Keratinocyte (primary cell): Measurements from ENCODE around the gene SLK. TPM values are rescaled to one million over a fixed set of nuclear protein-coding genes. Genes with fewer than 3 reads are reported as not detected.

Experiments used
- DNase-seq: peaks from one replicate; pipeline ENCODE4 v3.0.0-alpha.2; 2011; ENCODE audit warnings: low read depth, missing footprints, low spot score
- FAIRE-seq: peaks from 2 replicates; lab custom pipeline; 2011; peaks lifted over from hg19 to GRCh38; lab: Jason Lieb, UNC
- H2AFZ ChIP-seq: 2 replicates; pipeline ENCODE4 v1.6.0; 2012; ENCODE audit warnings: low read length, control low read depth, inconsistent platforms; ENCODE audit not compliant: control insufficient read depth
- H3K27ac ChIP-seq: 2 replicates; pipeline ENCODE4 v1.5.1; 2011; ENCODE audit warnings: low read length; ENCODE audit not compliant: control insufficient read depth, insufficient read depth
- H3K27me3 ChIP-seq: 3 replicates; pipeline ENCODE4 v1.6.0; 2011; ENCODE audit warnings: low read length; ENCODE audit not compliant: control insufficient read depth, insufficient read depth; ENCODE audit errors: extremely low read depth
- H3K36me3 ChIP-seq, 2 experiments: 2 replicates in 1 of 2; 3 replicates in 1 of 2; pipeline ENCODE4 v1.5.1; 2011; ENCODE audit warnings: low read length in 2 of 2, mild to moderate bottlenecking in 1 of 2; ENCODE audit not compliant: control insufficient read depth in 2 of 2, insufficient read depth in 2 of 2; ENCODE audit errors: extremely low read depth in 1 of 2
- H3K4me1 ChIP-seq: 3 replicates; pipeline ENCODE4 v1.5.1; 2011; ENCODE audit warnings: low read length; ENCODE audit not compliant: control insufficient read depth, insufficient read depth; ENCODE audit errors: extremely low read depth
- H3K4me2 ChIP-seq: 3 replicates; pipeline ENCODE4 v1.6.0; 2011; ENCODE audit warnings: low read depth, low read length; ENCODE audit not compliant: control insufficient read depth, insufficient read depth; ENCODE audit errors: extremely low read depth
- H3K4me3 ChIP-seq, 3 experiments: fragments of 200-600 bp in 1 of 3; sonication (generic) in 1 of 3; 2 replicates in 2 of 3; 3 replicates in 1 of 3; pipeline ENCODE4 v1.5.1; 2011 to 2016; ENCODE audit warnings: low read length in 3 of 3, mild to moderate bottlenecking in 3 of 3, control low read depth in 2 of 3, inconsistent platforms in 1 of 3, low read depth in 1 of 3, mixed read lengths in 1 of 3, mixed run types in 1 of 3, moderate library complexity in 1 of 3; ENCODE audit not compliant: control insufficient read depth in 2 of 3, insufficient read depth in 2 of 3; ENCODE audit errors: extremely low read depth in 1 of 3
- H3K79me2 ChIP-seq: 2 replicates; pipeline ENCODE4 v1.6.0; 2012; ENCODE audit warnings: low read length; ENCODE audit not compliant: control insufficient read depth, insufficient read depth
- H3K9ac ChIP-seq: 3 replicates; pipeline ENCODE4 v1.6.0; 2011; ENCODE audit warnings: low read length; ENCODE audit not compliant: control insufficient read depth, insufficient read depth; ENCODE audit errors: extremely low read depth
- H3K9me1 ChIP-seq: 3 replicates; pipeline ENCODE4 v1.6.0; 2011; ENCODE audit warnings: low read length; ENCODE audit not compliant: control insufficient read depth, insufficient read depth; ENCODE audit errors: extremely low read depth
- H3K9me3 ChIP-seq: 2 replicates; pipeline ENCODE4 v1.5.1; 2012; ENCODE audit warnings: low read depth, low read length; ENCODE audit not compliant: control insufficient read depth
- H4K20me1 ChIP-seq: 3 replicates; pipeline ENCODE4 v1.6.0; 2011; ENCODE audit warnings: low read length; ENCODE audit not compliant: control insufficient read depth, insufficient read depth; ENCODE audit errors: extremely low read depth
- CTCF ChIP-seq, 3 experiments: IDR thresholded peaks in 1 of 3; conservative IDR thresholded peaks in 1 of 3; optimal IDR thresholded peaks in 1 of 3; 2 replicates in 2 of 3; 3 replicates in 1 of 3; pipeline versions ENCODE3 to v1.5.1; 2011; ENCODE audit warnings: low read length in 3 of 3, mild to moderate bottlenecking in 3 of 3, moderate library complexity in 2 of 3, control low read depth in 1 of 3, inconsistent platforms in 1 of 3; ENCODE audit not compliant: insufficient read depth in 2 of 3; ENCODE audit errors: extremely low read depth in 1 of 3
- EZH2 ChIP-seq: IDR thresholded peaks from one replicate; pipeline ENCODE4 v1.6.1; 2012; ENCODE audit warnings: inconsistent platforms, mild to moderate bottlenecking, low read length, moderate library complexity
- dilution Hi-C: fragments of 300-500 bp; cut with MboI; formaldehyde crosslinking; loops from one replicate; pipeline ENCODE4 v1.7.0; 2020; ENCODE audit warnings: low sequenced_read_pairs; ENCODE audit not compliant: extremely low pct_ligation_motif_present
- polyA plus RNA-seq, 5 experiments: library from polyadenylated mRNA; depleted of rRNA in 3 of 5; stranded (reverse) in 3 of 5; stranded (forward) in 1 of 5; unstranded in 1 of 5; fragments of >200 nt; gene quantifications; 1 replicate in 1 of 5; 2 replicates in 3 of 5; 3 replicates in 1 of 5; pipeline versions ENCODE4 v1.2.1 to v1.2.3, GENCODE V29; 2011 to 2012; ENCODE audit warnings: missing spikeins in 2 of 5, low read depth in 1 of 5, low replicate concordance in 1 of 5

Gene SLK
- polyA plus RNA-seq, 1 donor (not counting 4 experiments of a cell fraction or from before 2014, with no cell fraction given): 36.7 TPM

- no peak overlapping the region for H3K4me3 ChIP-seq
- H3K27me3 ChIP-seq: no peaks in the 10 kb centered on the region
- H3K4me1 ChIP-seq: peaks cover 15% of the 10 kb centered on the region
- H3K27ac ChIP-seq: no peak overlapping the region
- no peaks in the 10 kb centered on the region for H3K36me3 ChIP-seq
- no peaks in the 10 kb centered on the region for H3K9me3 ChIP-seq
- no peak overlapping the region for H3K4me2 ChIP-seq
- no peak for DNase-seq
- peak; percentile 59 for FAIRE-seq
- dilution Hi-C loops: no loop called here
- H3K9me1 ChIP-seq: no peaks in the 10 kb centered on the region
- no peak overlapping the region for H3K9ac ChIP-seq
- TF ChIP-seq CTCF (optimal IDR thresholded peaks at IDR 0.05 in 1 of 3, IDR thresholded peaks at IDR 0.05 in 1 of 3, conservative IDR thresholded peaks at IDR 0.05 in 1 of 3; ENCODE audit: extremely low read depth in 1 of 3, insufficient read depth in 2 of 3, low read length in 3 of 3): no peak
- no peak for TF ChIP-seq EZH2
- peaks cover 97% of the 10 kb centered on the region for H3K79me2 ChIP-seq
- peaks cover 20% of the 10 kb centered on the region for H4K20me1 ChIP-seq
- H2AFZ ChIP-seq: no peak overlapping the region
Observed at GRCh38 chr10:103983367-103983911, 16.5 kb downstream of the SLK start.

GRCh38 chr10:103985726-103986125 lies 18.8 kb downstream of the SLK start:
- Histone ChIP-seq H3K79me2 (peaks cover 93% of the 10 kb centered on the region), H3K9ac (no peak overlapping the region), H3K4me1 (peaks cover 13% of the 10 kb centered on the region), H3K4me3 (no peak overlapping the region), H3K9me3 (no peaks in the 10 kb centered on the region), H3K4me2 (no peak overlapping the region), H3K9me1 (no peaks in the 10 kb centered on the region), H3K27ac (no peak overlapping the region), H3K36me3 (no peaks in the 10 kb centered on the region), H3K27me3 (no peaks in the 10 kb centered on the region), H2AFZ (no peak overlapping the region), H4K20me1 (peaks cover 17% of the 10 kb centered on the region)
- DNase-seq (no peak), FAIRE-seq (no peak)
- no peak for TF ChIP-seq CTCF (optimal IDR thresholded peaks at IDR 0.05 in 1 of 3, IDR thresholded peaks at IDR 0.05 in 1 of 3, conservative IDR thresholded peaks at IDR 0.05 in 1 of 3; ENCODE audit: extremely low read depth in 1 of 3, insufficient read depth in 2 of 3, low read length in 3 of 3)
- dilution Hi-C loops: no loop called here
